PC-3 (cell line): Measurements from ENCODE around the gene RALGPS1. TPM values are rescaled to one million over a fixed set of nuclear protein-coding genes. Genes with fewer than 3 reads are reported as not detected.
A peak's percentile ranks its signal among the peaks of the same experiment; 100 is the strongest.

Experiments
- ATAC-seq: fragments of 200-7000 bp; cut with Tn5 transposase; 2 replicates; pipeline ENCODE4 v1.9.1; 2020; ENCODE audit warnings: mild to moderate bottlenecking, moderate library complexity
- BruUV-seq: library from RNA; stranded (reverse); fragments of 400-500 nt; replicated peaks from 2 replicates; lab custom pipeline; 2021; lab: Mats Ljungman, UMichigan
- CTCF ChIA-PET: fragments of 300-600 bp; sonication (Branson Sonifier 250); formaldehyde crosslinking; loops from one replicate; lab custom pipeline; 2022; ENCODE audit warnings: antibody characterized with exemption; lab: Charles Lee
- POLR2A ChIA-PET: fragments of 300-600 bp; sonication (Branson Sonifier 250); formaldehyde crosslinking; loops from one replicate; lab custom pipeline; 2022; ENCODE audit warnings: antibody characterized with exemption; ENCODE audit not compliant: unreplicated experiment; lab: Charles Lee
- DNase-seq: peaks from one replicate; pipeline ENCODE4 v3.0.0-alpha.2; 2015
- H2AFZ ChIP-seq: fragments of 300-600 bp; sonication (generic); 2 replicates; pipeline ENCODE4 v1.6.0; 2016; ENCODE audit warnings: antibody characterized with exemption, low read length
- H3F3A ChIP-seq: fragments of 300-600 bp; sonication (generic); one replicate; pipeline ENCODE4 v1.6.0; 2017; ENCODE audit warnings: antibody characterized with exemption, low read length, control low read depth, mild to moderate bottlenecking; ENCODE audit not compliant: unreplicated experiment
- H3K27ac ChIP-seq: fragments of 300-600 bp; sonication (generic); 2 replicates; pipeline ENCODE4 v1.5.1; 2016; ENCODE audit warnings: mild to moderate bottlenecking, low read length
- H3K27me3 ChIP-seq: fragments of 300-600 bp; sonication (generic); 2 replicates; pipeline ENCODE4 v1.6.1; 2016; ENCODE audit warnings: low read length, mixed read lengths
- H3K36me3 ChIP-seq: fragments of 300-600 bp; sonication (generic); 2 replicates; pipeline ENCODE4 v1.6.1; 2016; ENCODE audit warnings: low read depth, mixed run types, low read length, mixed read lengths
- H3K4me1 ChIP-seq: fragments of 300-600 bp; sonication (generic); 2 replicates; pipeline ENCODE4 v1.5.1; 2016; ENCODE audit warnings: low read length; ENCODE audit not compliant: insufficient read depth
- H3K4me2 ChIP-seq: fragments of 300-600 bp; sonication (generic); 2 replicates; pipeline ENCODE4 v1.6.0; 2016; ENCODE audit warnings: low read length
- H3K4me3 ChIP-seq: fragments of 300-600 bp; sonication (generic); 2 replicates; pipeline ENCODE4 v1.5.1; 2016; ENCODE audit warnings: mild to moderate bottlenecking, low read length, mixed read lengths
- H3K79me2 ChIP-seq: fragments of 300-600 bp; sonication (generic); 2 replicates; pipeline ENCODE4 v1.6.1; 2017; ENCODE audit warnings: low read length, mixed read lengths
- H3K9ac ChIP-seq: fragments of 300-600 bp; sonication (generic); 2 replicates; pipeline ENCODE4 v1.6.0; 2016; ENCODE audit warnings: mild to moderate bottlenecking, low read length
- H3K9me2 ChIP-seq: fragments of 300-600 bp; sonication (generic); replicated peaks from 2 replicates; pipeline ENCODE4 v1.6.1; 2016; ENCODE audit warnings: mixed run types, low read length, mixed read lengths
- H3K9me3 ChIP-seq: fragments of 300-600 bp; sonication (generic); 2 replicates; pipeline ENCODE4 v1.6.1; 2016; ENCODE audit warnings: low read length, mixed read lengths
- H4K20me1 ChIP-seq: fragments of 300-600 bp; sonication (generic); 2 replicates; pipeline ENCODE4 v1.6.1; 2016; ENCODE audit warnings: low read length, mixed read lengths
- EZH2 ChIP-seq: fragments of 300-600 bp; sonication (generic); IDR thresholded peaks from one replicate; pipeline ENCODE4 v1.6.1; 2017; ENCODE audit warnings: antibody characterized with exemption, mild to moderate bottlenecking, low read length; ENCODE audit not compliant: unreplicated experiment
- EZH2phosphoT487 ChIP-seq: fragments of 300-600 bp; sonication (generic); IDR thresholded peaks from 2 replicates; pipeline ENCODE4 v1.6.1; 2018; ENCODE audit warnings: mild to moderate bottlenecking, antibody characterized with exemption, low read length, borderline replicate concordance
- intact Hi-C: fragments of 100-400 bp; cut with micrococcal nuclease; formaldehyde crosslinking; loops from 2 replicates; pipeline ENCODE4 v1.9.0; 2023
- total RNA-seq: library from RNA; depleted of rRNA; stranded (reverse); fragments of >200 nt; gene quantifications from 2 replicates; pipeline ENCODE4 v1.2.3, GENCODE V29; 2014
- TF ChIP-seq, protein P1 (sequence below): fragments of 300-600 bp; sonication (generic); conservative IDR thresholded peaks from 2 replicates; pipeline ENCODE4 v1.5.1; 2017; ENCODE audit warnings: antibody characterized with exemption, low read depth, mild to moderate bottlenecking, low read length

RALGPS1 gene
- total RNA-seq, 1 experiment from 2014 or later: 10.2 TPM

DNA sequence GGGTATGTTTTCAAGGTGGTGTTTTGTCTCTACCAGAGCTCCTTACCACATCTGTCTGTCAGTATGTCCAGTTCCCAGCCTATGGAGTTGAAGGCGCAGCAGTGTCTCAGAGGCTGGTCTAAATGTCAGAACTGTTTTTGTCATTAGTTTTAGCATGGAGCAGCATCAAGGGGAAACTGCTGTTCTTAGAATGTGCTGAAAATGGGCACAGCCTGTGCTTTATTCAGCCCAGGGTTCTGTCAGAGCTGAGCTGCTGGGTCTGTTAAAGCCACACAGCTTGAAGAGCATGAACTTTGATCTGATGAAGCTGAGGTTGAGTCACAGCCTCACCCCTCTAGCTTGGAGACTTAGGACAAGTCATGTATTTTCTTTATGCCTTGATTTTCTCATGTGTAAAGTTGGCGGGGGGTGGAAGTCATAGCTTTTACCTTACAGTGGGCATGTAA lies 71.9 kb downstream of the RALGPS1 start:
- Histone ChIP-seq H3K9ac (peak overlapping the region; percentile 80), H3K36me3 (no peaks in the 10 kb centered on the region; the same call in 1 of the 2 replicates), H3K79me2 (no peaks in the 10 kb centered on the region), H3K4me2 (peak overlapping the region; percentile 80), H3K9me3 (no peaks in the 10 kb centered on the region), H3F3A (no peaks in the 10 kb centered on the region), H3K27ac (peak overlapping the region; percentile 98), H3K4me3 (peak overlapping the region; percentile 53), H3K9me2 (no peaks in the 10 kb centered on the region), H3K4me1 (peaks cover 41% of the 10 kb centered on the region), H3K27me3 (no peaks in the 10 kb centered on the region), H2AFZ (no peak overlapping the region), H4K20me1 (no peaks in the 10 kb centered on the region)
- CTCF ChIA-PET: interaction anchor here (1.0 to 1.8 kb wide), 3 partner anchors 21 to 62 kb away, joined by 3 to 10 read pairs (median 4); no protein-coding TSS in a partner anchor
- no peak for TF ChIP-seq EZH2phosphoT487
- TF ChIP-seq, protein P1, sequence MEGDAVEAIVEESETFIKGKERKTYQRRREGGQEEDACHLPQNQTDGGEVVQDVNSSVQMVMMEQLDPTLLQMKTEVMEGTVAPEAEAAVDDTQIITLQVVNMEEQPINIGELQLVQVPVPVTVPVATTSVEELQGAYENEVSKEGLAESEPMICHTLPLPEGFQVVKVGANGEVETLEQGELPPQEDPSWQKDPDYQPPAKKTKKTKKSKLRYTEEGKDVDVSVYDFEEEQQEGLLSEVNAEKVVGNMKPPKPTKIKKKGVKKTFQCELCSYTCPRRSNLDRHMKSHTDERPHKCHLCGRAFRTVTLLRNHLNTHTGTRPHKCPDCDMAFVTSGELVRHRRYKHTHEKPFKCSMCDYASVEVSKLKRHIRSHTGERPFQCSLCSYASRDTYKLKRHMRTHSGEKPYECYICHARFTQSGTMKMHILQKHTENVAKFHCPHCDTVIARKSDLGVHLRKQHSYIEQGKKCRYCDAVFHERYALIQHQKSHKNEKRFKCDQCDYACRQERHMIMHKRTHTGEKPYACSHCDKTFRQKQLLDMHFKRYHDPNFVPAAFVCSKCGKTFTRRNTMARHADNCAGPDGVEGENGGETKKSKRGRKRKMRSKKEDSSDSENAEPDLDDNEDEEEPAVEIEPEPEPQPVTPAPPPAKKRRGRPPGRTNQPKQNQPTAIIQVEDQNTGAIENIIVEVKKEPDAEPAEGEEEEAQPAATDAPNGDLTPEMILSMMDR: no peak
- POLR2A ChIA-PET: interaction anchor here (0.7 kb wide), 1 partner anchor 62 kb away, joined by 3 read pairs; no protein-coding TSS in a partner anchor
- BruUV-seq: no TSS peak
- intact Hi-C loops: loop anchor here (5.0 kb wide), 1 partner anchor 36 kb away; no protein-coding TSS in a partner anchor
- ATAC-seq (peak; percentile 57), DNase-seq (peak; percentile 63)

DNA sequence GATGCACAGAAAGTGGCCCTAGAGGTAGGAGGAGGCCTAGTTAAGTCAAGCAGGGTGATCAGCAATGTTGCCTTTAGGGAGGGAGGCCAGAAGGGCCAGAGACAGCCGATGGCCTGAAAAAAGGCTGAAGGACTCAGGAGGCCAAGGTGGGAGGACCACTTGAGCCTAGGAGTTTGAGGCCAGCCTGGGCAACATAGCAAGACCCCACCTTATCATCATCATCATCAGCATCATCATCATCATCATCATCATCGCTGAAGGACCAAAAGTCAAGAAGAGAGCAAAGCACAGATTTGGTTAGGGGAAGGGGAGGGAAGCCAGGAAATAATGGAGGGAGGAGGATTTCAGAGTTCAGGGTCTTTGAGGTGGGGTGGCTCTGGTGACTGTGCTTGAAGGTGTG lies 74.3 kb downstream of the RALGPS1 start:
- H3K4me2 ChIP-seq: no peak overlapping the region
- CTCF ChIA-PET: no interaction called here
- no peaks in the 10 kb centered on the region for H3K9me2 ChIP-seq
- POLR2A ChIA-PET: no interaction called here
- H3K4me3 ChIP-seq: no peak overlapping the region
- BruUV-seq: no TSS peak
- H3K27ac ChIP-seq: no peak overlapping the region
- TF ChIP-seq, protein P1: no peak
- TF ChIP-seq EZH2phosphoT487: no peak
- no peak for TF ChIP-seq EZH2
- H2AFZ ChIP-seq: no peak overlapping the region
- no peak for DNase-seq
- no peaks in the 10 kb centered on the region for H3K27me3 ChIP-seq
- H3K4me1 ChIP-seq: peaks cover 36% of the 10 kb centered on the region
- no peaks in the 10 kb centered on the region; the same call in 1 of the 2 replicates for H3K36me3 ChIP-seq
- no peaks in the 10 kb centered on the region for H4K20me1 ChIP-seq
- no peaks in the 10 kb centered on the region for H3F3A ChIP-seq
- H3K9me3 ChIP-seq: no peaks in the 10 kb centered on the region
- H3K9ac ChIP-seq: no peak overlapping the region
- intact Hi-C loops: loop anchor here (5.0 kb wide), 1 partner anchor 33 kb away; no protein-coding TSS in a partner anchor
- no peak for ATAC-seq
- no peaks in the 10 kb centered on the region for H3K79me2 ChIP-seq
